WTC11 (cell line): ENCODE data around the gene BMP6. TPM values are rescaled to one million over a fixed set of nuclear protein-coding genes. Genes with fewer than 3 reads are reported as not detected.
A peak's percentile ranks its signal among the peaks of the same experiment; 100 is the strongest.

Source experiments
- ATAC-seq: fragments of 200-7000 bp; cut with Tn5 transposase; 2 replicates; pipeline ENCODE4 v1.10.0; 2021; ENCODE audit warnings: mild to moderate bottlenecking, moderate library complexity
- CTCF ChIA-PET: fragments of 300-600 bp; sonication (Branson Sonifier 250); formaldehyde crosslinking; loops from one replicate; lab custom pipeline; 2021; ENCODE audit warnings: antibody characterized with exemption; lab: Charles Lee
- POLR2A ChIA-PET: fragments of 350-600 bp; sonication (Branson Sonifier 250); formaldehyde crosslinking; loops from one replicate; lab custom pipeline; 2021; ENCODE audit warnings: antibody characterized with exemption; lab: Charles Lee
- DNase-seq: peaks from one replicate; pipeline ENCODE4 v3.0.0; 2021; ENCODE audit warnings: low spot score
- H3K27ac Mint-ChIP-seq: 2 replicates; pipeline ENCODE4 v1.8.0; 2021; ENCODE audit warnings: mixed read lengths
- H3K27me3 Mint-ChIP-seq: 2 replicates; pipeline ENCODE4 v1.8.0; 2021; ENCODE audit warnings: low read depth, mild to moderate bottlenecking, moderate library complexity, mixed read lengths
- H3K36me3 Mint-ChIP-seq: 2 replicates; pipeline ENCODE4 v1.8.0; 2021; ENCODE audit warnings: mixed read lengths
- H3K4me1 Mint-ChIP-seq: 2 replicates; pipeline ENCODE4 v1.8.0; 2022; ENCODE audit warnings: mixed read lengths
- H3K4me3 Mint-ChIP-seq: 2 replicates; pipeline ENCODE4 v1.8.0; 2021; ENCODE audit warnings: mild to moderate bottlenecking, moderate library complexity, mixed read lengths
- H3K9me3 Mint-ChIP-seq: 2 replicates; pipeline ENCODE4 v1.8.0; 2021; ENCODE audit warnings: mixed read lengths
- AFF4 ChIP-seq: sonication (generic); formaldehyde crosslinking; IDR thresholded peaks from 2 replicates; pipeline ENCODE4 v1.8.1; 2023; ENCODE audit warnings: mild to moderate bottlenecking, missing genetic modification reagents, borderline replicate concordance
- AR ChIP-seq: fragments of 250-450 bp; sonication (Bioruptor Pico); IDR thresholded peaks from 2 replicates; pipeline ENCODE4 v1.9.0; 2021; ENCODE audit warnings: mild to moderate bottlenecking
- ATF3 ChIP-seq: sonication (generic); formaldehyde crosslinking; conservative IDR thresholded peaks from 2 replicates; pipeline ENCODE4 v1.8.1; 2022; ENCODE audit warnings: mild to moderate bottlenecking, missing genetic modification reagents
- GABPB1 ChIP-seq: sonication (generic); formaldehyde crosslinking; IDR thresholded peaks from 2 replicates; pipeline ENCODE4 v1.8.1; 2023; ENCODE audit warnings: mild to moderate bottlenecking, missing genetic modification reagents
- JUN ChIP-seq: sonication (generic); formaldehyde crosslinking; IDR thresholded peaks from 2 replicates; pipeline ENCODE4 v1.8.0; 2023; ENCODE audit warnings: mild to moderate bottlenecking, missing genetic modification reagents
- MLX ChIP-seq: sonication (generic); formaldehyde crosslinking; IDR thresholded peaks from 2 replicates; pipeline ENCODE4 v1.8.1; 2023; ENCODE audit warnings: mild to moderate bottlenecking, missing genetic modification reagents, moderate library complexity
- NR1H2 ChIP-seq: sonication (generic); formaldehyde crosslinking; IDR thresholded peaks from 2 replicates; pipeline ENCODE4 v1.9.0; 2021; ENCODE audit warnings: mild to moderate bottlenecking, moderate library complexity, missing genetic modification reagents
- PREB ChIP-seq: sonication (generic); formaldehyde crosslinking; IDR thresholded peaks from 2 replicates; pipeline ENCODE4 v1.8.1; 2022; ENCODE audit warnings: mild to moderate bottlenecking, missing genetic modification reagents, moderate library complexity, borderline replicate concordance
- RORB ChIP-seq: fragments of 250-450 bp; sonication (Bioruptor Pico); IDR thresholded peaks from 2 replicates; pipeline ENCODE4 v1.9.0; 2021; ENCODE audit warnings: mild to moderate bottlenecking
- SMAD3 ChIP-seq: sonication (generic); formaldehyde crosslinking; IDR thresholded peaks from 2 replicates; pipeline ENCODE4 v1.8.0; 2022; ENCODE audit warnings: missing genetic modification reagents, mild to moderate bottlenecking, borderline replicate concordance
- TP53 ChIP-seq: sonication (generic); formaldehyde crosslinking; IDR thresholded peaks from 2 replicates; pipeline ENCODE4 v1.8.1; 2023; ENCODE audit warnings: mild to moderate bottlenecking, missing genetic modification reagents
- USF1 ChIP-seq: sonication (generic); formaldehyde crosslinking; IDR thresholded peaks from 2 replicates; pipeline ENCODE4 v1.8.0; 2022; ENCODE audit warnings: mild to moderate bottlenecking, missing genetic modification reagents
- ZBTB21 ChIP-seq: sonication (generic); formaldehyde crosslinking; IDR thresholded peaks from 2 replicates; pipeline ENCODE4 v1.8.1; 2023; ENCODE audit warnings: mild to moderate bottlenecking, missing genetic modification reagents, borderline replicate concordance
- ZMAT4 ChIP-seq: fragments of 250-450 bp; sonication (Bioruptor Pico); IDR thresholded peaks from 2 replicates; pipeline ENCODE4 v1.9.0; 2021; ENCODE audit warnings: mild to moderate bottlenecking
- ZNF263 ChIP-seq: sonication (generic); formaldehyde crosslinking; IDR thresholded peaks from 2 replicates; pipeline ENCODE4 v1.8.1; 2022; ENCODE audit warnings: low read depth, mild to moderate bottlenecking, moderate library complexity, missing genetic modification reagents
- ZNF281 ChIP-seq: sonication (generic); formaldehyde crosslinking; IDR thresholded peaks from 2 replicates; pipeline ENCODE4 v1.8.0; 2023; ENCODE audit warnings: mild to moderate bottlenecking, missing genetic modification reagents
- ZNF317 ChIP-seq: sonication (generic); formaldehyde crosslinking; IDR thresholded peaks from 2 replicates; pipeline ENCODE4 v1.8.1; 2023; ENCODE audit warnings: low read depth, mild to moderate bottlenecking, moderate library complexity, missing genetic modification reagents, borderline replicate concordance
- ZSCAN18 ChIP-seq: fragments of 250-450 bp; sonication (Bioruptor Pico); IDR thresholded peaks from 2 replicates; pipeline ENCODE4 v2.1.2; 2022; ENCODE audit warnings: mild to moderate bottlenecking, moderate library complexity
- total RNA-seq: library from RNA; stranded (reverse); gene quantifications from 3 replicates; pipeline ENCODE4 v1.2.3, GENCODE V29; 2021

Gene BMP6
- total RNA-seq, 1 experiment from 2014 or later: 1.0 TPM

- Mint-ChIP-seq H3K27me3 (peaks cover 50% of the 10 kb centered on the region), H3K36me3 (no peaks in the 10 kb centered on the region), H3K4me3 (no peak overlapping the region), H3K9me3 (no peaks in the 10 kb centered on the region), H3K27ac (no peak overlapping the region), H3K4me1 (peaks cover 32% of the 10 kb centered on the region)
- ChIA-PET POLR2A (no interaction called here), CTCF (no interaction called here)
- ATAC-seq (no peak), DNase-seq (no peak)
- TF ChIP-seq ZSCAN18 (CRISPR knock-in tag): no peak
- TF ChIP-seq ZBTB21 (CRISPR knock-in tag): no peak
- TF ChIP-seq GABPB1 (CRISPR knock-in tag): peak; percentile 39
These were observed 4.9 kb downstream of the BMP6 start for GRCh38 chr6:7730784-7731227.

- POLR2A ChIA-PET: no interaction called here
- DNase-seq: no peak
- no peak overlapping the region for H3K27ac Mint-ChIP-seq
These were observed 5.4 kb downstream of the BMP6 start for GRCh38 chr6:7731294-7731693.

More at GRCh38 chr6:7731294-7731693, 5.4 kb downstream of the BMP6 start:
- no peak overlapping the region for H3K4me3 Mint-ChIP-seq
- CTCF ChIA-PET: no interaction called here
- peaks cover 32% of the 10 kb centered on the region for H3K4me1 Mint-ChIP-seq
- TF ChIP-seq ZNF263 (CRISPR knock-in tag) (no peak), AR (CRISPR knock-in tag) (no peak), USF1 (CRISPR knock-in tag) (no peak), ZMAT4 (CRISPR knock-in tag) (no peak), JUN (no peak), SMAD3 (no peak), MLX (CRISPR knock-in tag) (no peak), ZNF317 (CRISPR knock-in tag) (no peak), ZNF281 (CRISPR knock-in tag) (no peak), RORB (CRISPR knock-in tag) (no peak), PREB (no peak), ATF3 (CRISPR knock-in tag) (no peak), ZSCAN18 (CRISPR knock-in tag) (no peak), TP53 (CRISPR knock-in tag) (no peak), NR1H2 (CRISPR knock-in tag) (no peak), AFF4 (CRISPR knock-in tag) (no peak)
- no peaks in the 10 kb centered on the region for H3K36me3 Mint-ChIP-seq
- no peaks in the 10 kb centered on the region for H3K9me3 Mint-ChIP-seq
- peaks cover 45% of the 10 kb centered on the region for H3K27me3 Mint-ChIP-seq
- ATAC-seq: no peak
